Right lobe of liver (tissue), 4 donors: Measurements from ENCODE around the gene KIF23.

ENCODE experiments used
- POLR2A ChIP-seq: fragments of 450-650 bp; IDR thresholded peaks from one replicate; pipeline ENCODE4 v1.6.1; 2017; ENCODE audit warnings: antibody characterized with exemption, mild to moderate bottlenecking
- TF ChIP-seq, protein P1 (sequence below), 4 donors: fragments of 200-600 bp in 3 of 4; fragments of 450-650 bp in 1 of 4; IDR thresholded peaks; one replicate each; pipeline versions ENCODE4 v1.5.1 to v1.8.0; 2016 to 2022; ENCODE audit warnings: antibody characterized with exemption in 4 of 4, mild to moderate bottlenecking in 2 of 4
- donor health status: DM: no; HTN: no; CAD: no.
- donor health status: DM: no; HTN: no; CAD: no.
- donor health status: DM: no; HTN: yes; CAD: no.

DNA sequence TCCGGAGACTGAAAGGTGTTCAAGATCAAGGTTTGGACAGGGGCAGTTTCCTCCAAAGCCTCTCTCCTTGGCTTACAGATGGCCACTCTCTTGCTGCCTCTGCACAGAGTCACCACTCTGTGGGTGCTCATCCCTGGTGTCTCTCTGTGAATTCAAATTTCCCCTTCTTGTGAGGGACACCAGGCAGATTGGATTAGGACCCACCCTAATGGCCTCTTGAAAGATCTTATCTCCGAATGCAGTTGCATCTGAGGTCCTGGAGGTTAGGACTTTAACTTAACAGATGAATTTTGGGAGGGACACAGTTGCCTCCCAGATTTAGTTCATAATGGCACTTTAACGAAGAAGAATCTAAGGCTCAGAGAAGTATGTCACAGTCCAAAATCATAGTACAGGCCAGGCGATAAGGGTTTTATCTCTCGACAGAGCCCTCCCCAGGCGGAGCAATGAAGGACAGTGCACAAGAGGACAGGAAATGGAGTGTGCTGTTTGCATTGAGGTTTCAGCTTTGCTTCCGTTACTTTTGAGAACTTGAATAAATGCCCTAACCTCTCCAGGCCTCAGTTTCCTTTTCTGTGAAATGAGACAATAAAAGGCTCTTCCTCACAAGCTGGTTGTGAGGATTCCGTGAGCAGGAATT lies 38.9 kb upstream of the KIF23 start:
- TF ChIP-seq, protein P1, sequence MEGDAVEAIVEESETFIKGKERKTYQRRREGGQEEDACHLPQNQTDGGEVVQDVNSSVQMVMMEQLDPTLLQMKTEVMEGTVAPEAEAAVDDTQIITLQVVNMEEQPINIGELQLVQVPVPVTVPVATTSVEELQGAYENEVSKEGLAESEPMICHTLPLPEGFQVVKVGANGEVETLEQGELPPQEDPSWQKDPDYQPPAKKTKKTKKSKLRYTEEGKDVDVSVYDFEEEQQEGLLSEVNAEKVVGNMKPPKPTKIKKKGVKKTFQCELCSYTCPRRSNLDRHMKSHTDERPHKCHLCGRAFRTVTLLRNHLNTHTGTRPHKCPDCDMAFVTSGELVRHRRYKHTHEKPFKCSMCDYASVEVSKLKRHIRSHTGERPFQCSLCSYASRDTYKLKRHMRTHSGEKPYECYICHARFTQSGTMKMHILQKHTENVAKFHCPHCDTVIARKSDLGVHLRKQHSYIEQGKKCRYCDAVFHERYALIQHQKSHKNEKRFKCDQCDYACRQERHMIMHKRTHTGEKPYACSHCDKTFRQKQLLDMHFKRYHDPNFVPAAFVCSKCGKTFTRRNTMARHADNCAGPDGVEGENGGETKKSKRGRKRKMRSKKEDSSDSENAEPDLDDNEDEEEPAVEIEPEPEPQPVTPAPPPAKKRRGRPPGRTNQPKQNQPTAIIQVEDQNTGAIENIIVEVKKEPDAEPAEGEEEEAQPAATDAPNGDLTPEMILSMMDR (IDR thresholded peaks at IDR 0.05) = no peak
- TF ChIP-seq POLR2A = no peak
